Neural progenitor cell (in vitro differentiated cells): ENCODE results near the gene ARID4B.
"Not testable (repeated sequence)": the region's sequence is repeated elsewhere in the genome, so short reads cannot be mapped to it uniquely, and the experiment has no call there.

ENCODE experiments used
- CTCF ChIP-seq: fragments of 200-600 bp; sonication (generic); IDR thresholded peaks from 2 replicates; pipeline ENCODE4 v1.5.1; 2017; ENCODE audit warnings: antibody characterized with exemption, mild to moderate bottlenecking
- EZH2 ChIP-seq: fragments of 200-600 bp; sonication (generic); IDR thresholded peaks from 2 replicates; pipeline ENCODE4 v1.6.1; 2017; ENCODE audit warnings: antibody characterized with exemption, mild to moderate bottlenecking, moderate library complexity

- not testable (repeated sequence) for TF ChIP-seq CTCF, EZH2
Measured at GRCh38 chr1:235269990-235270389, 58.0 kb downstream of the ARID4B start.
